Measurements from ENCODE around the gene RGP1.

The RGP1 gene

DNA sequence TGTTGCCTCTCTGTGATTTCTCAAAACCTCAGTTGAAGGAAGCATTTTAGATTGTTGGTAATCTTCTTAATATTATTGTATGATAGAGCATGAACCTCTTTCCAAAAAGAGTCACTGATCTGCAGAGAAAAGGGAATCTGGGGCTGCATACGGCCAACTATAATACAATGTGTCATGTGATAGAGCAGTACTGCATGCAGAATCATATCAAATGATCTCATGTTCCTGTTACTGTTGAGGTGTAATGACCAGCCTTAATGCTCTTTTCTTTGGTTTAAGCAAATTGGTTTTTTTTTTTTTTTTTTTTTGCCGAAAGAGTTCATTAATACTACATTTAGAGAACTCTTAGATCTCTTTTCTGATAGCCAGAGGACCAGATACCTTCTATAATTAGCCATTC lies 17.9 kb downstream of the RGP1 start:
- no peak for TF ChIP-seq BACH2 (CRISPR knock-in tag; IDR thresholded peaks at IDR 0.05; ENCODE audit: borderline replicate concordance)
- no peak for TF ChIP-seq ZFP3 (CRISPR knock-in tag; IDR thresholded peaks at IDR 0.05)
- no peak for TF ChIP-seq ZNF70 (CRISPR knock-in tag; IDR thresholded peaks at IDR 0.05)
- TF ChIP-seq ZNF565 (CRISPR knock-in tag; conservative IDR thresholded peaks at IDR 0.05; ENCODE audit: low read depth), result no peak
- no peak for TF ChIP-seq OSR1 (CRISPR knock-in tag; IDR thresholded peaks at IDR 0.05)
- no peak for TF ChIP-seq PATZ1 (CRISPR knock-in tag; IDR thresholded peaks at IDR 0.05; ENCODE audit: borderline replicate concordance)
- no peak for TF ChIP-seq ISL1 (CRISPR knock-in tag; IDR thresholded peaks at IDR 0.05)
- TF ChIP-seq ZC3H10 (CRISPR knock-in tag; IDR thresholded peaks at IDR 0.05), result no peak
- TF ChIP-seq ZFP30 (CRISPR knock-in tag; IDR thresholded peaks at IDR 0.05), result no peak
- no peak for TF ChIP-seq RARB (CRISPR knock-in tag; IDR thresholded peaks at IDR 0.05)
- TF ChIP-seq ARNTL (CRISPR knock-in tag; IDR thresholded peaks at IDR 0.05; ENCODE audit: borderline replicate concordance, low read depth), result no peak
- no peak for TF ChIP-seq PPARA (CRISPR knock-in tag; IDR thresholded peaks at IDR 0.05; ENCODE audit: borderline replicate concordance)
- no peak for TF ChIP-seq TSHZ2 (CRISPR knock-in tag; IDR thresholded peaks at IDR 0.05)
- TF ChIP-seq SNAI2 (CRISPR knock-in tag; IDR thresholded peaks at IDR 0.05), result no peak
- no peak for TF ChIP-seq ESRRG (CRISPR knock-in tag; IDR thresholded peaks at IDR 0.05)
- TF ChIP-seq GLIS3 (CRISPR knock-in tag; IDR thresholded peaks at IDR 0.05), result no peak
- no peak for TF ChIP-seq ZNF8 (CRISPR knock-in tag; IDR thresholded peaks at IDR 0.05)
- TF ChIP-seq, protein P1, sequence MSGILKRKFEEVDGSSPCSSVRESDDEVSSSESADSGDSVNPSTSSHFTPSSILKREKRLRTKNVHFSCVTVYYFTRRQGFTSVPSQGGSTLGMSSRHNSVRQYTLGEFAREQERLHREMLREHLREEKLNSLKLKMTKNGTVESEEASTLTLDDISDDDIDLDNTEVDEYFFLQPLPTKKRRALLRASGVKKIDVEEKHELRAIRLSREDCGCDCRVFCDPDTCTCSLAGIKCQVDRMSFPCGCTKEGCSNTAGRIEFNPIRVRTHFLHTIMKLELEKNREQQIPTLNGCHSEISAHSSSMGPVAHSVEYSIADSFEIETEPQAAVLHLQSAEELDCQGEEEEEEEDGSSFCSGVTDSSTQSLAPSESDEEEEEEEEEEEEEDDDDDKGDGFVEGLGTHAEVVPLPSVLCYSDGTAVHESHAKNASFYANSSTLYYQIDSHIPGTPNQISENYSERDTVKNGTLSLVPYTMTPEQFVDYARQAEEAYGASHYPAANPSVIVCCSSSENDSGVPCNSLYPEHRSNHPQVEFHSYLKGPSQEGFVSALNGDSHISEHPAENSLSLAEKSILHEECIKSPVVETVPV (CRISPR knock-in tag; IDR thresholded peaks at IDR 0.05), result no peak
- no peak for TF ChIP-seq TCF4 (CRISPR knock-in tag; IDR thresholded peaks at IDR 0.05; ENCODE audit: borderline replicate concordance)
- no peak for ATAC-seq

- no peak for ATAC-seq
- TF ChIP-seq ZFP30 (CRISPR knock-in tag; IDR thresholded peaks at IDR 0.05), result no peak
- no peak for TF ChIP-seq BACH2 (CRISPR knock-in tag; IDR thresholded peaks at IDR 0.05; ENCODE audit: borderline replicate concordance)
- TF ChIP-seq PPARA (CRISPR knock-in tag; IDR thresholded peaks at IDR 0.05; ENCODE audit: borderline replicate concordance), result no peak
- no peak for TF ChIP-seq POU6F1 (CRISPR knock-in tag; IDR thresholded peaks at IDR 0.05; ENCODE audit: borderline replicate concordance, low read depth)
- no peak for TF ChIP-seq RARB (CRISPR knock-in tag; IDR thresholded peaks at IDR 0.05)
- no peak for TF ChIP-seq ZNF8 (CRISPR knock-in tag; IDR thresholded peaks at IDR 0.05)
- TF ChIP-seq ARNTL (CRISPR knock-in tag; IDR thresholded peaks at IDR 0.05; ENCODE audit: borderline replicate concordance, low read depth), result no peak
- no peak for TF ChIP-seq CSDC2 (CRISPR knock-in tag; IDR thresholded peaks at IDR 0.05)
- TF ChIP-seq ZNF565 (CRISPR knock-in tag; conservative IDR thresholded peaks at IDR 0.05; ENCODE audit: low read depth), result no peak
- no peak for TF ChIP-seq SNAI2 (CRISPR knock-in tag; IDR thresholded peaks at IDR 0.05)
- TF ChIP-seq ISL1 (CRISPR knock-in tag; IDR thresholded peaks at IDR 0.05), result no peak
- TF ChIP-seq, protein P2, sequence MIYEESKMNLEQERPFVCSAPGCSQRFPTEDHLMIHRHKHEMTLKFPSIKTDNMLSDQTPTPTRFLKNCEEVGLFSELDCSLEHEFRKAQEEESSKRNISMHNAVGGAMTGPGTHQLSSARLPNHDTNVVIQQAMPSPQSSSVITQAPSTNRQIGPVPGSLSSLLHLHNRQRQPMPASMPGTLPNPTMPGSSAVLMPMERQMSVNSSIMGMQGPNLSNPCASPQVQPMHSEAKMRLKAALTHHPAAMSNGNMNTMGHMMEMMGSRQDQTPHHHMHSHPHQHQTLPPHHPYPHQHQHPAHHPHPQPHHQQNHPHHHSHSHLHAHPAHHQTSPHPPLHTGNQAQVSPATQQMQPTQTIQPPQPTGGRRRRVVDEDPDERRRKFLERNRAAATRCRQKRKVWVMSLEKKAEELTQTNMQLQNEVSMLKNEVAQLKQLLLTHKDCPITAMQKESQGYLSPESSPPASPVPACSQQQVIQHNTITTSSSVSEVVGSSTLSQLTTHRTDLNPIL (CRISPR knock-in tag; IDR thresholded peaks at IDR 0.05; ENCODE audit: low read depth), result no peak
- TF ChIP-seq TCF4 (CRISPR knock-in tag; IDR thresholded peaks at IDR 0.05; ENCODE audit: borderline replicate concordance), result no peak
Observed at GRCh38 chr9:35767458-35767857, 18.4 kb downstream of the RGP1 start.
